Panc1 (cell line): ENCODE results near the gene MOCS2. TPM values are rescaled to one million over a fixed set of nuclear protein-coding genes. Genes with fewer than 3 reads are reported as not detected.

Experiments used
- ATAC-seq: fragments of 200-7000 bp; cut with Tn5 transposase; 2 replicates; pipeline ENCODE4 v1.9.1; 2020; ENCODE audit warnings: mild to moderate bottlenecking, moderate library complexity
- BruUV-seq: library from RNA; stranded (reverse); fragments of 400-500 nt; replicated peaks from 2 replicates; lab custom pipeline; 2021; lab: Mats Ljungman, UMichigan
- CTCF ChIA-PET: fragments of 300-600 bp; sonication (Branson Sonifier 250); formaldehyde crosslinking; loops from one replicate; lab custom pipeline; 2022; ENCODE audit warnings: antibody characterized with exemption; lab: Charles Lee
- POLR2A ChIA-PET: fragments of 300-600 bp; sonication (Branson Sonifier 250); formaldehyde crosslinking; loops from one replicate; lab custom pipeline; 2022; ENCODE audit warnings: antibody characterized with exemption; lab: Charles Lee
- DNase-seq: peaks from one replicate; pipeline ENCODE4 v3.0.0-alpha.2; 2010; ENCODE audit warnings: low read depth, low spot score
- H3K27ac ChIP-seq: 2 replicates; pipeline ENCODE4 v1.5.1; 2011; ENCODE audit warnings: mild to moderate bottlenecking, low read length, inconsistent platforms
- H3K27me3 ChIP-seq: fragments of 200-500 bp; sonication (Bioruptor generic); 2 replicates; pipeline ENCODE4 v1.6.0; 2014; ENCODE audit warnings: low read length, inconsistent platforms; ENCODE audit not compliant: control insufficient read depth, insufficient read depth
- H3K36me3 ChIP-seq: fragments of 200-500 bp; sonication (Bioruptor generic); 2 replicates; pipeline ENCODE4 v1.5.1; 2014; ENCODE audit warnings: inconsistent platforms, mild to moderate bottlenecking, low read length, moderate library complexity; ENCODE audit not compliant: control insufficient read depth, insufficient read depth
- H3K4me1 ChIP-seq: 2 replicates; pipeline ENCODE4 v1.5.1; 2011; ENCODE audit warnings: inconsistent platforms, mild to moderate bottlenecking, low read length, moderate library complexity; ENCODE audit not compliant: control insufficient read depth, insufficient read depth
- H3K4me3 ChIP-seq, 2 experiments: 2 replicates each; pipeline ENCODE4 v1.5.1; 2011 to 2012; ENCODE audit warnings: low read depth in 2 of 2, low read length in 2 of 2, mild to moderate bottlenecking in 2 of 2, inconsistent platforms in 1 of 2, moderate library complexity in 1 of 2
- H3K9me3 ChIP-seq: fragments of 200-500 bp; sonication (Bioruptor generic); 2 replicates; pipeline ENCODE4 v1.5.1; 2014; ENCODE audit warnings: low read depth, mild to moderate bottlenecking, inconsistent platforms, low read length, moderate library complexity; ENCODE audit not compliant: control insufficient read depth, insufficient read depth
- CTCF ChIP-seq: fragments of 450-650 bp; IDR thresholded peaks from 2 replicates; pipeline ENCODE4 v1.5.1; 2017; ENCODE audit warnings: mild to moderate bottlenecking
- POLR2AphosphoS5 ChIP-seq: IDR thresholded peaks from 2 replicates; pipeline ENCODE4 v1.6.1; 2012; ENCODE audit warnings: mild to moderate bottlenecking, low read depth, low read length, moderate library complexity
- SIN3A ChIP-seq: IDR thresholded peaks from 2 replicates; pipeline ENCODE4 v1.6.1; 2012; ENCODE audit warnings: low read depth, mild to moderate bottlenecking, low read length, moderate library complexity, borderline replicate concordance; ENCODE audit not compliant: insufficient read depth
- TCF7L2 ChIP-seq: IDR thresholded peaks from 2 replicates; pipeline ENCODE4 v1.6.1; 2011; ENCODE audit warnings: mild to moderate bottlenecking, low read depth, low read length, inconsistent platforms
- in situ Hi-C: cut with HindIII; loops from 2 replicates; pipeline ENCODE4 v1.10.0; 2016; ENCODE audit warnings: low sequenced_read_pairs, low pct_unique_long_range_greater_than_20kb
- intact Hi-C: fragments of 100-400 bp; cut with micrococcal nuclease; formaldehyde crosslinking; loops from one replicate; pipeline ENCODE4 v1.10.0; 2022; ENCODE audit not compliant: unreplicated experiment
- total RNA-seq: library from RNA; stranded (reverse); gene quantifications from one replicate; pipeline ENCODE4 v1.2.1, GENCODE V29; 2021; ENCODE audit not compliant: unreplicated experiment
- TF ChIP-seq, protein P1 (sequence below), 2 experiments: IDR thresholded peaks; 2 replicates each; pipeline ENCODE4 v1.6.1; 2011 to 2012; ENCODE audit warnings: low read depth in 2 of 2, control low read depth in 1 of 2, low read length in 1 of 2, mild to moderate bottlenecking in 1 of 2, moderate library complexity in 1 of 2; ENCODE audit not compliant: insufficient read depth in 1 of 2

MOCS2 gene
- total RNA-seq, 1 experiment from 2014 or later: 39.5 TPM

GRCh38 chr5:53052499-53052898, 57.1 kb downstream of the MOCS2 start:
- Histone ChIP-seq H3K27ac (no peak overlapping the region), H3K36me3 (peaks cover 15% of the 10 kb centered on the region), H3K4me3 (no peak overlapping the region), H3K4me1 (no peaks in the 10 kb centered on the region), H3K9me3 (no peaks in the 10 kb centered on the region), H3K27me3 (no peaks in the 10 kb centered on the region)
- ChIA-PET CTCF (interaction anchor here (0.6 kb wide), 1 partner anchor 318 kb away, joined by 6 read pairs; no protein-coding TSS in a partner anchor), POLR2A (no interaction called here)
- in situ Hi-C loops (no loop called here), intact Hi-C loops (no loop called here)
- ATAC-seq (no peak), DNase-seq (no peak)
- no TSS peak for BruUV-seq
- no peak for TF ChIP-seq TCF7L2
- TF ChIP-seq, protein P1, sequence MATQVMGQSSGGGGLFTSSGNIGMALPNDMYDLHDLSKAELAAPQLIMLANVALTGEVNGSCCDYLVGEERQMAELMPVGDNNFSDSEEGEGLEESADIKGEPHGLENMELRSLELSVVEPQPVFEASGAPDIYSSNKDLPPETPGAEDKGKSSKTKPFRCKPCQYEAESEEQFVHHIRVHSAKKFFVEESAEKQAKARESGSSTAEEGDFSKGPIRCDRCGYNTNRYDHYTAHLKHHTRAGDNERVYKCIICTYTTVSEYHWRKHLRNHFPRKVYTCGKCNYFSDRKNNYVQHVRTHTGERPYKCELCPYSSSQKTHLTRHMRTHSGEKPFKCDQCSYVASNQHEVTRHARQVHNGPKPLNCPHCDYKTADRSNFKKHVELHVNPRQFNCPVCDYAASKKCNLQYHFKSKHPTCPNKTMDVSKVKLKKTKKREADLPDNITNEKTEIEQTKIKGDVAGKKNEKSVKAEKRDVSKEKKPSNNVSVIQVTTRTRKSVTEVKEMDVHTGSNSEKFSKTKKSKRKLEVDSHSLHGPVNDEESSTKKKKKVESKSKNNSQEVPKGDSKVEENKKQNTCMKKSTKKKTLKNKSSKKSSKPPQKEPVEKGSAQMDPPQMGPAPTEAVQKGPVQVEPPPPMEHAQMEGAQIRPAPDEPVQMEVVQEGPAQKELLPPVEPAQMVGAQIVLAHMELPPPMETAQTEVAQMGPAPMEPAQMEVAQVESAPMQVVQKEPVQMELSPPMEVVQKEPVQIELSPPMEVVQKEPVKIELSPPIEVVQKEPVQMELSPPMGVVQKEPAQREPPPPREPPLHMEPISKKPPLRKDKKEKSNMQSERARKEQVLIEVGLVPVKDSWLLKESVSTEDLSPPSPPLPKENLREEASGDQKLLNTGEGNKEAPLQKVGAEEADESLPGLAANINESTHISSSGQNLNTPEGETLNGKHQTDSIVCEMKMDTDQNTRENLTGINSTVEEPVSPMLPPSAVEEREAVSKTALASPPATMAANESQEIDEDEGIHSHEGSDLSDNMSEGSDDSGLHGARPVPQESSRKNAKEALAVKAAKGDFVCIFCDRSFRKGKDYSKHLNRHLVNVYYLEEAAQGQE (IDR thresholded peaks at IDR 0.05; ENCODE audit: insufficient read depth in 1 of 2, low read depth in 2 of 2, low read length in 1 of 2): no peak
- TF ChIP-seq SIN3A: no peak
- no peak for TF ChIP-seq POLR2AphosphoS5
- no peak for TF ChIP-seq CTCF

- in situ Hi-C loops (no loop called here), intact Hi-C loops (no loop called here)
- ATAC-seq (no peak), DNase-seq (no peak)
- CTCF ChIA-PET: no interaction called here
- BruUV-seq: no TSS peak
- no peak for TF ChIP-seq SIN3A
- TF ChIP-seq POLR2AphosphoS5: no peak
- no peak for TF ChIP-seq TCF7L2
- TF ChIP-seq CTCF: no peak
- TF ChIP-seq, protein P1 (IDR thresholded peaks at IDR 0.05; ENCODE audit: insufficient read depth in 1 of 2, low read depth in 2 of 2, low read length in 1 of 2): no peak
- POLR2A ChIA-PET: no interaction called here
- Histone ChIP-seq H3K27me3 (no peaks in the 10 kb centered on the region), H3K27ac (no peak overlapping the region), H3K4me3 (no peak overlapping the region), H3K9me3 (no peaks in the 10 kb centered on the region), H3K4me1 (no peaks in the 10 kb centered on the region), H3K36me3 (peaks cover 4% of the 10 kb centered on the region)
These were observed 61.3 kb downstream of the MOCS2 start for GRCh38 chr5:53048248-53048647.
